IPS DF 4.7 (cell line): ENCODE data around the gene TIPIN.
"Not testable (repeated sequence)": the region's sequence is repeated elsewhere in the genome, so short reads cannot be mapped to it uniquely, and the experiment has no call there.

Experiments used
- DNase-seq: peaks from one replicate; pipeline ENCODE4 v3.0.0-alpha.2; 2013; ENCODE audit warnings: low spot score; ENCODE audit errors: extremely low read depth

TIPIN gene

DNA sequence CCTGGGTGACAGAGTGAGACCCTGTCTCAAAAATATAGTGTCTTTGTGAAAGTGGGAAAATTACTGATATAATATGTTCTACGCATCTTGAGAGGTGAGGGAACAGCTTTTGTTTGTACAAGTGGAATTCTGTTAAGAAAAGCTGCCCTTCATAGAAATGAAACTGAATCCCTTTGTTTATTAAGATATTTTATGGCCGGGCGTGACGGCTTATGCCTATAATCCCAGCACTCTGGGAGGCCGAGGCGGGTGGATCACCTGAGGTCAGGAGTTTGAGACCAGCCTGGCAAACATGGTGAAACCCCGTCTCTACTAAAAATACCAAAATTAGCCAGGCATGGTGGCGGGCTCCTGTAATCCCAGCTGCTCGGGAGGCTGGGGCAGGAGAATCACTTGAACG lies 52.1 kb downstream of the TIPIN start:
- not testable (repeated sequence) for DNase-seq

DNA sequence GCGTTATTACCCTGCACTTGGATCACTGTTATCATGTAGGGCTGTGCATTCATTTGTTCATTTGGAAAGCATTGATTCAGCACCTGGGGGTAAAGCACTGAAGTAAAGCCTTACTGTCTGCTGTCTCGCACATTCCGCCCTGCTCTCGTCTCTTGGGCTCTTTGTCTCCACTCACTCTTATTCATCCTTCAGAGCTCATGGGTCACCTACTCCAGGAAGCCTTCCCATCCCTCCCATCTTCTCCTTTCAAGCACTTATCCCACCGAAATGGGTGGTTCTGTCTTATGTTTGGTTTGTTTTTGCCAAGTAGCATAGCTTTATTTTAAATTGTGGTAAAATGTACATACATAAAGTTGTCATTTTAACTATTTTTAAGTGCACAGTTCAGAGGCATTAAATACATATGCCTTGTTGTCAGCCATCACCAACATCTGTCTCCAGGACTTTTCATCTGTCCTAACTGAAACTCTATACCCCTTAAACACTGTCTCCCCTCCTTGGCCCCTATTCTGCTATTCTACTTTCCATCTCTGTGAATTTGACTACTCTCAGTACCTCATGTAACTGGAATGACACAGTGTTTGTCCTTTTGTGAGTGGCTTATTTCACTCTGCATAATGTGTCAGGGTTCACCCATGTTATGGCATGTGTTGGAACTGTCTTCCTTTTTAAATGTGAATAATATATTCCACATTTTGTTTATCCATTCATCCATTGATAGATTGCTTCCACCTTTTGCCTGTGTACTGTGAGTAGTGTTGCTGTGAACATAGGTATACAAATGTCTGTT lies 53.8 kb downstream of the TIPIN start:
- DNase-seq: no peak

DNA sequence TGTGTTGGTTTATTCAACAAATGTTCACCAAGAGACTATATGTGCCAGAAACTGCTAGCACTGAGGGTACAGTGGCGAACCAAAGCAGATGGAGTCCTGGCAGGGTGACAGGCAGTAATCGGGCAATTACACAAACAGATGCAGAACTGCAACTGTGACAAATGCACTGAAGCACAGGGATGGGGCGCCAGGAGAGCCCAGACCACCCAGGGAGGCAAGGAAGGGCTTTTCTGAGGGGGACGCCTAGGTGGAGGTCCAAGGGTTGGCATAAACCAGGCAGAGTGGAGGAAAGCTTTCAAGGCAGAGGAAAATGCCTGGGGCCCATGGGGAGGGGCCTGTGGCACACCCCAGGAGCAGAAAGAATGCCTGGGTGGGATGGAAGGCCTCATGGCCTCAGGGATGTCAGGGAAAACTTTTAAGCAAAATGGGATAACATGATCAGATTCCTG lies 57.7 kb downstream of the TIPIN start:
- no peak for DNase-seq

DNA sequence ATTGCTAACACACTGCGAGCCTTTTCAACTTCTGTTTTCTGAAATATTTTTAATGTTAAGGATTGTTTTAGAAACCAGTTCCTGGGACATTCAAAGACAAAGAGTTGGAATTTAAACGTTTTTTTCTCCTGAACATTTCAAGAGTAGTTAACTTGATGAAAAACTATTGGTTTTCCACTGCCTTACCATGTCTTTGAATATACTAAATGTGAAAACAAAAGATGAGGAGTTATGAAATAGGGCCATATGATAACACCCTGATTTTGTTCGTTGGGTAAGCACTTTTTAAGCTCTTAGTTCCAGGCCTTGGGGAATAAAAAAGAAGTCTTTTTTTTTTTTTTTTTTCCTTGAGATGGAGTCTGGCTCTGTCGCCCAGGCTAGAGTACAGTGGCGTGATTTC lies 60.3 kb downstream of the TIPIN start:
- no peak for DNase-seq

DNA sequence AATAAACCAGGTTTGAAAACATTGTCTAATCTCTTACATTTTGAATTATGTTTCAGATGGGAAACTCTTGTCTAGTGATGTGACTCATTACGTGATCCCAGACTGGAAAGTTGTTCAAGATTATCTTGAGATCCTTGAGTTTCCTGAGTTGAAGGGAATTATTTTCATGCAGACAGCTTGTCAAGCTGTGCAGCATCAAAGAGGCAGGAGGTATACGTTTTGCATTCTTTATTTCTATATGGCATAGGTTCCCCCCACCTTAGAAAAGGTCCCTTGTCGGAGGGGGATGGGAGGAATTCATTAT lies 61.6 kb downstream of the TIPIN start:
- DNase-seq: no peak

DNA sequence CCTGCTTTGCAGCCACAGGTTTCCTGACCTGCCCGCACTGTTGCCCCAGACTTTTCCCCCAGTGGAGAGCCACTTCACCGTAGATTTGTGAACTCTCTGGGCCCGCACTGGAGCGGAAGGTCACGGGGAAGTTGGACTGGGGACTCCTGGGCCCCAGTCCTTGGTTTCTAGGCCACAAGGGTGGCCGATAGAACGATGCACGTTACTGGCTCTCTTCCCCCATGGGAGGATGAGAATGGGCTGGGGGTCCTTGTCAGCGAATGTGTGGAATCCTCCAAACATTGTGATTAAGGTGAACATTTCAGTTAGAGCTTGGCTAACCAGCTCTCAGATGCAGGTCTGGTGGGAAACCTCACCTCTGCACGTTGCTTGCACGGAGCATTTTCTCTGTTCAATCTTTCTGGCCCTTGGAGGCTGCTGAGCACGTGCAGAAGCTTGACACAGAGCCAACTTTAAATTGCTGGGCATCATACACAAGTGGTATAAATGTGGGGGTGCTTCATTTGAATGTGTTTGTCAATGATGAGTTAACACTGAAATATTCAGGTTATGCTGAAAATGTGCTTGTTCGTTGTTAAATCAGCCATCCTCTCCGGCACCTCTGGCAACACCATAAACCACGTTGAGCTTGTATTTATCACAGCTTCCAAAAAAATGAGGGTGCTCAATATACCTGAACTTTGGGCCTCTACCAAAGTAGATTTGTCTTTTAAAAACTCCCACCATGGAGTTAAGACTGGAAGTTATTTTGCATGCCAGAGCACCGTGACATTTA lies 62.1 kb downstream of the TIPIN start:
- DNase-seq: no peak

DNA sequence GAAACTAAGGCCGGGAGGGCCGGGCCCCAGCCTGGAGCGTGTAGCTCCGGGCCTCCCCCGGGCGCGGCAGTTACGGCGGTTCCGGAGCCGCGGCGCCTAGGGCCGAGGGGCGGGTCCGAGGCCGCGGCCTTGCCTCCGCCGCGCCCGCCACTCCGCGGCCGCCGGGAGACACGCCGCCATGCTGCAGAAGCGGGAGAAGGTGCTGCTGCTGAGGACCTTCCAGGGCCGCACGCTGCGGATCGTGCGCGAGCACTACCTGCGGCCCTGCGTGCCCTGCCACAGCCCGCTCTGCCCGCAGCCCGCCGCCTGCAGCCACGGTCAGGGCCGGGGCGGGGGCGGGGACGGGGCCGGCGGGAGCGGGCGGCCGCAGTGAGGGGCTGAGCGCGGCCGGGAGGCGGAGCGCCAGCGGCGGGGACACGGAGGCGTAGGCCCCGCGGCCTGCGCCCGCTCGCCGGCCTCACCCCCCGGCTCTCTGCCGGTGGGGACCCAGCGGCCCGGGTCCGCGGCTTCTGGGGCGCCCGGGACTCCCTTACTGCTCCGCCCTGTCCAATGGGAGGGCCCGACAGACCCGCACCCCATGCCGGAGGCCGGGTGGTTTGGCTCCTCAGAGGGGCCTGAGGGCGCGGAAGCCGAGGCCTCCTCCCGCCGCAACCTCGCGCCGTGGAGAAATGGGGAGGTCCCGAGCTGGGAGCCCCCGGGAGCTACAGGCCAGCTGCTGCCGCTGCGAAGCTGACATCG lies 62.9 kb downstream of the TIPIN start, which contains the start of gene DIS3L:
Gene DIS3L, plus strand, starts transcription at position 150 of the 738 bp plus-strand sequence. Its CDS starts 29 bp downstream, at position 179.
- DNase-seq: no peak

DNA sequence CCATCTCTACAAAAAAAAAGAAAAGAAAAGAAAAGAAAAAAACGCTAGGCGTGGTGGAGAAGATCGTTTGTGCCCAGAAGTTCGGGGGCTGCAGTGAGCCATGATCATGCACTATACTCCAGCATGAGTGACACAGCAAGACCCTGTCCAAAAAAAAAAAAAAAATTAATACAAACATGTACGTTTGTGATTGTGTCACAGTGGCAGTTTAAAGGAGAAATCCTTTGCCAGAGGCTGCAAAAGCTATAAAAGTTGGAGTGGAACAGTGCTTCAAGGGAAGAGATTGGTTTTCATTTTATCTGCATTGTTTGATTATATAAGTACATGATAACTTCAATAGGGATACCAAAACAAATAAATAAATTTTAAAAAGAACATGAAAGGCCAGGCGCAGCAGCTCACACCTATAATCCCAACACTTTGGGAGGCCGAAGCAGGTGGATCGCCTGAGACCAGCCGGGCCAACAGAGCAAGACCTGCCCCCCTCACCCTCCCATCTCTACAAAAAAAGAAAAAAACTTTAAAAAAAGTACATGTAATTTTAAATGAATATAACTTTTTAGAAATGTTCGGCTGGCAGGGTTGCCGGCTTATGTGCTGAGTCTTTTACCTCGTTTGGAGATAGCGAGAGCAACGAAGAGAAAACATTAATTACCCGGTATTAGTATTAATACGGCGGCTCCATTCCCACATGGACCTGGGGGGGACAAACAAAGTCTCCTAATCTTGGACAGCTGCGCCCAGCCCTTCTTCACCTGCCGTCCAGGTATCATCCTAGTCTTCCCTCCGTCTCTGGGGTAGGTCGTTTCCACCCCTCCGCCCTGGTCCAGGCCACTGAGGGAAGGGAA lies 63.7 kb downstream of the TIPIN start:
- no peak for DNase-seq

DNA sequence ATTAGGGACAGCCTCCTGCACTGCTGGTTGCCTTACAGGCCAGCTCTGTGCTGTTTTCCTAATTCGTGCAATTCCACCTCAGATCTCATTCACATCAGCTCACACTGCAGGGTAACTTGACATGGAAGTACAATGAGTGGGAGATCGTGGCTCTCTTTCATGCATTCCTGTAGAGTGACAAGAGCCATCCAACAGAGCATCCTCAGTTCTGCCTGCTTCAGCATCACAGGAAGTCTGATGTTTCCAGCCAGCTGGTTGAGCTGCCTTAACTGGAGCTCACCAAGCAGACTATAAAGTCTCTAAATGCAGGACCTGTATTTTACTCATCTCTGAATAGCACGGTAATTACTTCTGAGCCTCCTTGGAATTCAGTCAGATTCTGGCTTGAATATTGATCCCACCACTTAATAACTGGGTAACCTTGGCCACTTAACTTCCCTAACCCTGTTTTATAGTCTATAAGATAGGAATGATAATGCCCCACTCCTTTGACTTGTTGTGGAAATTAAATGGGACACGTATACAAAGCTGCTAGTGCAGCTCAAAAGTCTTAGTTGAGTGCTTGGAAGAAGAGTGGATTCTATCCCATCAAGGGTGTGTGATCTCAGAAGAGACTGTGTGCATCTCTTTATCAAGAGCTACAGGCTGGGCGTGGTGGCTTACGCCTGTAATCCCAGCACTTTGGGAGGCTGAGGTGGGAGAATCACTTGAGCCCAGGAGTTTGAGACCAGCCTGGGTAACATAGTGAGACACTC lies 64.5 kb downstream of the TIPIN start:
- DNase-seq: no peak

DNA sequence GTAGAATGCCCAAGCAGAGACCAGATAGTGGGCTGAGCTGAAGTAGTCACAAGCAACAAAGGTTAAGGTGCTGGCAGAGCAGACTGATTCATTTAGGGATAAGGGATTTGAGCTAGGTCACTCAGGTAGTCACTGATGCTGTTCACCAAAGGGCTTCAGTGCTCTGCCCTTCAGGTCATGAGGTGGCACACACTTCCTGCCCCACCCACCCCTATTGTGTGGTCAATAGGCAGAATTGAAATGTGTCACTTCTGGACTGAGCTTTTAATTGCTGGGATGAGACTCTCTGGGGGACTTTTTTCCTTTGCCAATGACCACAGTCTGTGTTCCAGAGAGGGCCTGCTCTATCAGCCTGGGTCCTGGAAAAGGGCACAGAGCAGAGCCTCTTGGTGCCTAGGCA lies 66.0 kb downstream of the TIPIN start:
- DNase-seq: no peak

DNA sequence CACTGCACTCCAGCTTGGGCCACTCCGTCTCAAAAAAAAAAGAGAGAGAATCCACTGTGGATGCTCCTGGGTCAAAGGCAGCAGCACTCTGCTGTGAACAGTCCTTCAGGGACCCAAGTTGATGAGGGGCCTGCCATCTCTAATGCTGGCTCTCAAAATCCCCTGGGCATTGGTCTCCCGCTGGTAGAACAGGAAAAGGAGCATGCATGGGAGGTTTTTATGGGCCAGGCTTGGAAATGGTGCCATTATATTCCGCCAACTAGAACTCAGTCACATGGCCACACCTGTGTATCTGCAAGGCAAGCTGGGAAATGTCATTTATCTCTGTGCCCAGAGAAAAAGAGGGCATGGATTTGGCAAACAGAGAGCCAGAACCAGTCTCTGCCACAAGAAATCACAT lies 66.5 kb downstream of the TIPIN start:
- no peak for DNase-seq

DNA sequence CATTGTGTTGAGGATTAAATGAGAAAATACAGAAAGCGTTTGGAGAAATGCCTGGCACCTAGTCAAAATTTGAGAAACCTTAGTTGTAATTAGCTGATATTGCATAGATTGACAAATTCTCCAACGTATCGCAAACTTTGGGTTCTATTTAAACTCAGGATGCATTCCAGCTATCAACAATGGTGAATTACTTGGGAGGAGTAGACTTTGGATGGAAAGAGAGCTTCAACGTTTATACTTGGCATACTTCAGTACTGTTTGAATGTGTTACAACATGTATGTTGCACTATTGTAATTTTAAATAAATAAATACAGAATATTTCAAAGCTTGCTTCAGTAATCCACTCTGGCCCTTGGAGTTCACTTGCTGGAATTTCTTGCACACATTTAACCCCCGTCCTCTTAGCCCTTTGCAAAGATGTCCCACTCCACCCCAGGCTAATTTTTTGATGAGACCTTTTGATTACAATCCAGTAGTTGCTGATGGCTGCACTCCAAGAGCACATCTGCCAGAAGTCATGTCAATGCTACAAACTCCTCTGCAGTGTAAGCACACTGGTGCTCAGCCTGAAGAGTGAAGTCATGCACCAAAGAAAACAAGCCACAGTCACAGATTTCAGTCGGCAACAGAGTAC lies 67.8 kb downstream of the TIPIN start:
- DNase-seq: no peak

DNA sequence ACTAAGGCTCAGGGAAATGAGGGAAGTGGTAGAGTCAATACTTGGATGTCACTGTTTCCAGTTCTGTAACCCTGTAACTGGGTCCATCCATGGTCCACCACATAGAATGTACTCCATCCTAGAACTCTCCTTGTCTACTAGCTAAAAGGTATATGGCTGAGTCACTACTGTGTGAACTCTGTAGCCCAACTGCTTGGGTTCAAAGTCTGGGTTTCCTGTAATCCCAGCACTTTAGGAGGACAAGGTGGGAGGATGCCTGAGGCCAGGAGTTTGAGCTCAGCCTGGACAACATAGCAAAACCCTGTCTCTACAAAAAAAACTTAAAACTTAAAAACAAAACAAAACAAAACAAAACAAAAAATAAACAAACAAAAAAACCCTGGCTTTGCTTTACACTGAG lies 68.4 kb downstream of the TIPIN start:
- no peak for DNase-seq

DNA sequence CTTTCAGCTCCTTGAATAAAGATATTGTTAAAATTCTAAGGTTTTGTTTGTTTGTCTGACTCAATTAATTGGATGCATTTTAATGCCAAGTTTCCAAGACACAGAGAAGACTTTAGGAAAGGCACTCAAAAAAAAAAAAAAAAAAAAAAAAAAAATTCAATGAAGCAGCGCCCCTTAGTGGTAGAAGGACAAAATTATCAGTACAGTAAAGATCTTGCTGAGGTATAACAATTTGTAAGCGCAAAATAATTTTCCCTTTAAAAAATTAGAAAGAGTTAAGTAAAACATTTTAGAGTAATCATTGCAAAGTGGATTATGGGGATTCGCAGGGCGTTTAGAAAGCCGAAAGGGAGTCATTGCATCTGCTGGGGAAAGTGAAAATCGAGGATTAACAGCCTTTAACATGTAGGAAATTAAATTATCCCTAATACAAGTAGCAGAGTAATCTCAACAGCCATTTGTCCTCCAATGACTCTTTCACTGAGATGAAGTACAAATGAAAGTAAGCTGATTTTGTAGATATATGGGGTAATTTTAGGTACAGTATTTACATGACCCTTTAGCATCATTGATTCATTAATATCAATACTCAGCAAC lies 68.9 kb downstream of the TIPIN start:
- no peak for DNase-seq
